Panc1 (cell line): ENCODE data around the gene ATP5ME. TPM values are rescaled to one million over a fixed set of nuclear protein-coding genes. Genes with fewer than 3 reads are reported as not detected.

Experiments used
- ATAC-seq: fragments of 200-7000 bp; cut with Tn5 transposase; 2 replicates; pipeline ENCODE4 v1.9.1; 2020; ENCODE audit warnings: mild to moderate bottlenecking, moderate library complexity
- BruUV-seq: library from RNA; stranded (reverse); fragments of 400-500 nt; replicated peaks from 2 replicates; lab custom pipeline; 2021; lab: Mats Ljungman, UMichigan
- CTCF ChIA-PET: fragments of 300-600 bp; sonication (Branson Sonifier 250); formaldehyde crosslinking; loops from one replicate; lab custom pipeline; 2022; ENCODE audit warnings: antibody characterized with exemption; lab: Charles Lee
- POLR2A ChIA-PET: fragments of 300-600 bp; sonication (Branson Sonifier 250); formaldehyde crosslinking; loops from one replicate; lab custom pipeline; 2022; ENCODE audit warnings: antibody characterized with exemption; lab: Charles Lee
- DNase-seq: peaks from one replicate; pipeline ENCODE4 v3.0.0-alpha.2; 2010; ENCODE audit warnings: low read depth, low spot score
- H3K27ac ChIP-seq: 2 replicates; pipeline ENCODE4 v1.5.1; 2011; ENCODE audit warnings: mild to moderate bottlenecking, low read length, inconsistent platforms
- H3K27me3 ChIP-seq: fragments of 200-500 bp; sonication (Bioruptor generic); 2 replicates; pipeline ENCODE4 v1.6.0; 2014; ENCODE audit warnings: low read length, inconsistent platforms; ENCODE audit not compliant: control insufficient read depth, insufficient read depth
- H3K36me3 ChIP-seq: fragments of 200-500 bp; sonication (Bioruptor generic); 2 replicates; pipeline ENCODE4 v1.5.1; 2014; ENCODE audit warnings: inconsistent platforms, mild to moderate bottlenecking, low read length, moderate library complexity; ENCODE audit not compliant: control insufficient read depth, insufficient read depth
- H3K4me1 ChIP-seq: 2 replicates; pipeline ENCODE4 v1.5.1; 2011; ENCODE audit warnings: inconsistent platforms, mild to moderate bottlenecking, low read length, moderate library complexity; ENCODE audit not compliant: control insufficient read depth, insufficient read depth
- H3K4me3 ChIP-seq, 2 experiments: 2 replicates each; pipeline ENCODE4 v1.5.1; 2011 to 2012; ENCODE audit warnings: low read depth in 2 of 2, low read length in 2 of 2, mild to moderate bottlenecking in 2 of 2, inconsistent platforms in 1 of 2, moderate library complexity in 1 of 2
- H3K9me3 ChIP-seq: fragments of 200-500 bp; sonication (Bioruptor generic); 2 replicates; pipeline ENCODE4 v1.5.1; 2014; ENCODE audit warnings: low read depth, mild to moderate bottlenecking, inconsistent platforms, low read length, moderate library complexity; ENCODE audit not compliant: control insufficient read depth, insufficient read depth
- CTCF ChIP-seq: fragments of 450-650 bp; IDR thresholded peaks from 2 replicates; pipeline ENCODE4 v1.5.1; 2017; ENCODE audit warnings: mild to moderate bottlenecking
- POLR2AphosphoS5 ChIP-seq: IDR thresholded peaks from 2 replicates; pipeline ENCODE4 v1.6.1; 2012; ENCODE audit warnings: mild to moderate bottlenecking, low read depth, low read length, moderate library complexity
- REST ChIP-seq, 2 experiments: IDR thresholded peaks; 2 replicates each; pipeline ENCODE4 v1.6.1; 2011 to 2012; ENCODE audit warnings: low read depth in 2 of 2, control low read depth in 1 of 2, low read length in 1 of 2, mild to moderate bottlenecking in 1 of 2, moderate library complexity in 1 of 2; ENCODE audit not compliant: insufficient read depth in 1 of 2
- SIN3A ChIP-seq: IDR thresholded peaks from 2 replicates; pipeline ENCODE4 v1.6.1; 2012; ENCODE audit warnings: low read depth, mild to moderate bottlenecking, low read length, moderate library complexity, borderline replicate concordance; ENCODE audit not compliant: insufficient read depth
- TCF7L2 ChIP-seq: IDR thresholded peaks from 2 replicates; pipeline ENCODE4 v1.6.1; 2011; ENCODE audit warnings: mild to moderate bottlenecking, low read depth, low read length, inconsistent platforms
- in situ Hi-C: cut with HindIII; loops from 2 replicates; pipeline ENCODE4 v1.10.0; 2016; ENCODE audit warnings: low sequenced_read_pairs, low pct_unique_long_range_greater_than_20kb
- intact Hi-C: fragments of 100-400 bp; cut with micrococcal nuclease; formaldehyde crosslinking; loops from one replicate; pipeline ENCODE4 v1.10.0; 2022; ENCODE audit not compliant: unreplicated experiment
- total RNA-seq: library from RNA; stranded (reverse); gene quantifications from one replicate; pipeline ENCODE4 v1.2.1, GENCODE V29; 2021; ENCODE audit not compliant: unreplicated experiment

Gene ATP5ME
- total RNA-seq, 1 experiment from 2014 or later, result 257 TPM

GRCh38 chr4:660401-660800 lies 13.7 kb downstream of the ATP5ME start:
- no peak for TF ChIP-seq TCF7L2
- TF ChIP-seq SIN3A, result no peak
- TF ChIP-seq POLR2AphosphoS5, result no peak
- TF ChIP-seq CTCF, result no peak
- no peak for TF ChIP-seq REST (IDR thresholded peaks at IDR 0.05; ENCODE audit: insufficient read depth in 1 of 2, low read depth in 2 of 2, low read length in 1 of 2)
- ChIA-PET CTCF (no interaction called here), POLR2A (no interaction called here)

GRCh38 chr4:659851-660250 lies 14.2 kb downstream of the ATP5ME start:
- TF ChIP-seq CTCF (no peak), TCF7L2 (no peak), POLR2AphosphoS5 (no peak), REST (IDR thresholded peaks at IDR 0.05; ENCODE audit: insufficient read depth in 1 of 2, low read depth in 2 of 2, low read length in 1 of 2) (no peak)
- no peak for DNase-seq
- Histone ChIP-seq H3K27me3 (no peaks in the 10 kb centered on the region), H3K36me3 (no peaks in the 10 kb centered on the region), H3K27ac (no peak overlapping the region), H3K4me1 (no peaks in the 10 kb centered on the region), H3K4me3 (no peak overlapping the region), H3K9me3 (no peaks in the 10 kb centered on the region)
- no peak for ATAC-seq
- POLR2A ChIA-PET, result no interaction called here
- no TSS peak for BruUV-seq
- in situ Hi-C loops (no loop called here), intact Hi-C loops (no loop called here)
- CTCF ChIA-PET, result no interaction called here

More at GRCh38 chr4:660401-660800, 13.7 kb downstream of the ATP5ME start:
- no peak overlapping the region for H3K27ac ChIP-seq
- no peaks in the 10 kb centered on the region for H3K9me3 ChIP-seq
- H3K27me3 ChIP-seq, result no peaks in the 10 kb centered on the region
- in situ Hi-C loops (no loop called here), intact Hi-C loops (no loop called here)
- DNase-seq (no peak), ATAC-seq (no peak)
- H3K4me3 ChIP-seq, result no peak overlapping the region
- H3K4me1 ChIP-seq, result no peaks in the 10 kb centered on the region
- no TSS peak for BruUV-seq
- H3K36me3 ChIP-seq, result no peaks in the 10 kb centered on the region
